Tibial nerve (tissue), 4 donors: ENCODE data around the gene C3orf22. TPM values are rescaled to one million over a fixed set of nuclear protein-coding genes. Genes with fewer than 3 reads are reported as not detected.

ENCODE experiments used
- DNase-seq, 2 donors: peaks; one replicate each; pipeline ENCODE4 v3.0.0-alpha.2; 2019; ENCODE audit warnings: low spot score in 2 of 2
- H3K27ac ChIP-seq, 4 donors: fragments of 200-600 bp; sonication (generic) in 3 of 4; one replicate each; pipeline ENCODE4 v1.5.1; 2017 to 2019; ENCODE audit warnings: mild to moderate bottlenecking in 1 of 4
- H3K27me3 ChIP-seq, 2 donors: fragments of 200-600 bp; sonication (generic) in 1 of 2; one replicate each; pipeline versions ENCODE4 v1.5.1 to v1.6.0; 2017 to 2019
- H3K36me3 ChIP-seq, 3 donors: fragments of 200-600 bp; sonication (generic); one replicate each; pipeline ENCODE4 v1.5.1; 2018 to 2019
- H3K4me1 ChIP-seq, 4 donors: fragments of 200-600 bp; sonication (generic) in 3 of 4; one replicate each; pipeline ENCODE4 v1.5.1; 2017 to 2019
- H3K4me3 ChIP-seq, 4 donors: fragments of 200-600 bp; sonication (generic) in 3 of 4; one replicate each; pipeline ENCODE4 v1.5.1; 2017 to 2019; ENCODE audit warnings: mild to moderate bottlenecking in 1 of 4, moderate library complexity in 1 of 4
- H3K9me3 ChIP-seq, 4 donors: fragments of 200-600 bp; sonication (generic) in 3 of 4; one replicate each; pipeline ENCODE4 v1.5.1; 2017 to 2019
- EP300 ChIP-seq, 2 donors: sonication (generic); formaldehyde crosslinking; IDR thresholded peaks; one replicate each; pipeline ENCODE4 v1.6.1; 2017; ENCODE audit warnings: antibody characterized with exemption in 2 of 2, mild to moderate bottlenecking in 1 of 2
- POLR2A ChIP-seq, 2 donors: fragments of 450-650 bp; IDR thresholded peaks; one replicate each; pipeline ENCODE4 v1.6.1; 2017; ENCODE audit warnings: antibody characterized with exemption in 2 of 2, mild to moderate bottlenecking in 2 of 2, moderate library complexity in 2 of 2
- WGBS, 2 donors: methylation state at CpG; one replicate each; pipeline ENCODE4 v1.1.5; 2018; 5-methylcytosine and 5-hydroxymethylcytosine counted together
- total RNA-seq, 4 donors: library from RNA; depleted of rRNA; stranded (reverse); fragments of >200 nt; gene quantifications; one replicate each; pipeline ENCODE4 v1.1.0, GENCODE V29; 2016
- TF ChIP-seq, protein P1 (sequence below), 5 experiments: fragments of 200-600 bp in 3 of 5; fragments of 450-650 bp in 2 of 5; sonication (generic) in 3 of 5; IDR thresholded peaks; one replicate each; pipeline ENCODE4 v1.5.1; 2016 to 2019; ENCODE audit warnings: antibody characterized with exemption in 5 of 5, mild to moderate bottlenecking in 3 of 5, moderate library complexity in 2 of 5

C3orf22 gene
- total RNA-seq, 4 donors from 2014 or later = not detected

DNA sequence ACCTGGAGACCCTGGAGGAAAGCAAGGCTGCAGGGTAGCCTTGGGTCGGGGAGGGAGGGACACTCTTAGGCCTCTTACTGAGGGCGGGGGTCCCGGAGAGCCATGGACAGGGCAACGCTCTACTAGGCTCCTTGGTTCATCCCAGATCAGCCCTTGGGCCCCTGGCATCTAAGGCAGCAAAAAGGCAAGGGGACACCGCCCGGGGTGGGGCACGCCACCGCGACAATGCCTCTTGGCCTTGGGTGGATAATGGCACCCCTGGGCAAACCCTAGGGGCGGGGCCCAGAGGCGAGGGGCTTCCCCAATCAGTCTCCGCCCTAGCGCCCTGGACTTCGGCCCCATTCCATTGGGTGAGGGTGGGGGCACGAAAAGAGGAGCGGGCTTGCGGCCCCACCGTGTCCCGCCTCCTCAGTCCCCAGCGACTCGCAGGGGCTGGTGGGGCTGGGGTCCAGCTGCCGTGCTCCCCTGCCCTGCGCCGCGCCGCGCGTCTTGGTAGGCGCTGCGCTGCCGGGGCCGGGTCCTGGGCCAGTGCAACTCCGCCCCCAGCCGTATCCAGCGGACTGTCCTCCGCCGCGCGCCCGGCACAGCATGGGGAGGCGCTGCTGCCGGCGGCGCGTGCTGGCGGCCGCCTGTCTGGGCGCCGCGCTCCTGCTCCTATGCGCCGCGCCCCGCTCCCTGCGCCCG, 34.8 kb downstream of the C3orf22 start, which contains the start of gene CHST13:
CHST13 (plus strand) TSS at position 411 of the 684 bp plus-strand sequence; CDS start at position 589, 178 bp downstream.
- 4 to 5% methylated on average over 34 to 40 of the region's 56 CpGs for WGBS, 2 donors
- Histone ChIP-seq H3K4me3 (peak within 1 kb of the TSS; percentile 17 to 54 (median 32)), H3K27ac (peak within 1 kb of the TSS in 1 of 4 donors; percentile 57), H3K27me3 (peaks cover 0 to 20% of the 10 kb centered on the region in 2 donors), H3K36me3 (no peaks in the 10 kb centered on the region), H3K4me1 (peaks cover 0 to 23% (median 3%) of the 10 kb centered on the region in 4 donors), H3K9me3 (no peaks in the 10 kb centered on the region)
- no peak for DNase-seq
- TF ChIP-seq, protein P1, sequence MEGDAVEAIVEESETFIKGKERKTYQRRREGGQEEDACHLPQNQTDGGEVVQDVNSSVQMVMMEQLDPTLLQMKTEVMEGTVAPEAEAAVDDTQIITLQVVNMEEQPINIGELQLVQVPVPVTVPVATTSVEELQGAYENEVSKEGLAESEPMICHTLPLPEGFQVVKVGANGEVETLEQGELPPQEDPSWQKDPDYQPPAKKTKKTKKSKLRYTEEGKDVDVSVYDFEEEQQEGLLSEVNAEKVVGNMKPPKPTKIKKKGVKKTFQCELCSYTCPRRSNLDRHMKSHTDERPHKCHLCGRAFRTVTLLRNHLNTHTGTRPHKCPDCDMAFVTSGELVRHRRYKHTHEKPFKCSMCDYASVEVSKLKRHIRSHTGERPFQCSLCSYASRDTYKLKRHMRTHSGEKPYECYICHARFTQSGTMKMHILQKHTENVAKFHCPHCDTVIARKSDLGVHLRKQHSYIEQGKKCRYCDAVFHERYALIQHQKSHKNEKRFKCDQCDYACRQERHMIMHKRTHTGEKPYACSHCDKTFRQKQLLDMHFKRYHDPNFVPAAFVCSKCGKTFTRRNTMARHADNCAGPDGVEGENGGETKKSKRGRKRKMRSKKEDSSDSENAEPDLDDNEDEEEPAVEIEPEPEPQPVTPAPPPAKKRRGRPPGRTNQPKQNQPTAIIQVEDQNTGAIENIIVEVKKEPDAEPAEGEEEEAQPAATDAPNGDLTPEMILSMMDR (IDR thresholded peaks at IDR 0.05) = no peak
- TF ChIP-seq EP300 (IDR thresholded peaks at IDR 0.05) = no peak
- no peak for TF ChIP-seq POLR2A (IDR thresholded peaks at IDR 0.05)

DNA sequence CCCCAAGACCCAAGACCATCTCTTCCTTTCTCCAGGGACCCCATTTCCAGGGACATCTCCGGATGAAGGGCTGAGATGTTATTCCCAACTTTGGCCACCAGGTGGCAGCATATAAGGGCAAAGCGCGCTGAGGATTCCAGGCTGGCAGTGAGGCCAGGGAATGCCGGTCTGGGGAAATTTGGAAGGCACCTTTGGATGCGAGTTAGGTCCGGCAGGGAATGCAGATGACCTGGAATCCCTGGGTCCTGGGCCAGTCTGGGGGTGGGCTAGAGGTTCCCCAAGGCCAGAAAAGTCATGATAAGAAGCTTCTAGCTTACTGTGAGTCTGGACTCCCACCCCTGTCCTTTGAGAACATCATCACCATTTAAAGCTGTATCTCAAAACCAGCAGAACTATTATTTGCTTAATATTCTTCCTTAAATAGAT, 36.4 kb downstream of the C3orf22 start:
- 0 to 3% methylated on average over 6 of the region's 6 CpGs for WGBS, 2 donors
- Histone ChIP-seq H3K36me3 (no peaks in the 10 kb centered on the region), H3K4me1 (peaks cover 0 to 23% (median 3%) of the 10 kb centered on the region in 4 donors), H3K27me3 (peaks cover 0 to 20% of the 10 kb centered on the region in 2 donors), H3K4me3 (no peak overlapping the region), H3K27ac (no peak overlapping the region), H3K9me3 (no peaks in the 10 kb centered on the region)
- TF ChIP-seq, protein P1 (IDR thresholded peaks at IDR 0.05) = peak; percentile 81 to 95 (median 88)
- no peak for TF ChIP-seq EP300 (IDR thresholded peaks at IDR 0.05)
- peak; percentile 36 to 61 for DNase-seq

DNA sequence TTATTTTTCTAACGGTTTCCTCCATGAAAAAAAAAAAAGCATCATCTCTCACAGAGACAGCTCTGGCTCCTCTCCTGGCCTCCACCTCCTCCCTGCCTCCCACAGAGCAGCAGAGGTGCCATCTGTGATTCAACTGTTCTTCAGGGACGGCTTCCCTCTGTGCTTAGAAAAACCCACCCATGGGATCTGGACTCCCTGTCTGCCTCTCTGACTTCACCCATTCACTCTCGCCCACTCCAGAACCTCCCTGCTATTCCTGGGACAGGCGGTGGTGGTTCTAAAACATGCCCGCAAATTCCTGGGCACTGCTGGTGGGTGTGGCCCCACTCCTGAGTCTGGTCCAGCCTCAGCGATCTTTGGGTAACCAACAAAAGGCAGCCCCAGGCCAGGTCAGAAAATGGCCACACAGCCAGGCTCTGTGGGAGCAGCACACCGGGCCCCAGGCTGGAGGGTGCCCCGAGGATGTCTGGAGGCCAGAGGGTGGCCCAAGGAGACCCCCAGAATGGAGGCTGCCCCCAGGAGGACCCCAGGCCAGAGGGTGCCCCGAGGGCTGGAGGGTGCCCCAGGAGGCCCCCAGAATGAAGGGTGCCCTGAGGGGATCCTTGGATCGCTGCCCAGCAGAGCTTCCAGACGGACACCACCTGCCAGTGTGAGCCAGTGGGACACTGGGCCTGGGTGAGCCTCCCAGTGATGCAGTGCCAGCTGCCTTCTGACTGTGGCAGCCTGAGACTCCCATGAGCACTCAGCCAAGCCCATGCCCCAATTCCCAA, 37.4 kb downstream of the C3orf22 start:
- TF ChIP-seq POLR2A (IDR thresholded peaks at IDR 0.05) = no peak
- Histone ChIP-seq H3K36me3 (no peaks in the 10 kb centered on the region), H3K9me3 (no peaks in the 10 kb centered on the region), H3K27ac (no peak overlapping the region), H3K4me3 (no peak overlapping the region), H3K27me3 (peaks cover 0 to 20% of the 10 kb centered on the region in 2 donors), H3K4me1 (peaks cover 0 to 23% (median 3%) of the 10 kb centered on the region in 4 donors)
- 66 to 73% methylated on average over 7 to 11 of the region's 11 CpGs for WGBS, 2 donors
- DNase-seq = no peak

DNA sequence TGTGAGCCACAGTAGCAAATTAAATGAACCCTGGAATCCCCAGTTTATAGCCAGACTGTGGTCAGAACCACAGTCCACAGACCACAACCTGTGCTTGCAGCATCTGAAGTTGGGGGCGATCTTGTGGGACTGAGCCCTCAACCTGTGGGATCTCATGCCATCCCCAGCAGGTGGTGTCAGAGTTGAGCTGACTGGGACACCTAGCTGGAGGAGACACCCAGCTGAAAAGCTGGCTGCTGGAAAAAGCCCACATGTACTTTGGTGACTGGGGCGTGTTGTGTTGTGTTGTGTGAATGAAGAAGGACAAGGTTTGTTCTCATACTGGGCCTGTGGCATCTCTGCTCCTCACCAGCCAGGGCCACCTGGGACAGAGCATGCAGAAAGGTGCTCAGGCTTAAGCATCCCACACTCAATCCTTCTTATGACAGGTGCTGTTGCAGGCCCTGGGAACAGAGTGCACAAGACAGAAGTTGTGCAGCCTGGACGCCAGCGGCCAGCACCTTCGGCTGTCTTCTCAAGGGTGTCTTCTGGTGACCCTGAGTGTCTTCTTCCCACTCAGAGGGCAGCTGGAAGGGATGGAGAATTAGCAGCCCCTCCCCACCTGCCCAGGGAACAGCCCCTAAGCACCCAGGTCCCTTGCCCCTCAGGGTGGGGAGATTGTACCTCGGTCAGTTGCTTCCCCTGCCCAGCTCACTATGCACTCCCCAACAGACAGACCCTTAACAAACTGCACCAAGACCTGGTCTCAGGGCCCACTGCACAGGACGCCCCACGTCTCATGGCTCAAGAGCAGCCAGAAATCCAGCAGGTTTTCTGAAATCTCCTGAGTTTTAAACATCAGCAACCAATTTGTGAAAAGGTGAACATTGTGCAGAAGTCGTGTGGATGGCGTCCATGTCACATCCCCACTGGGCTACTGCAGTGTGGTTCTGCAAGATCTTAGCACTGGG, 39.0 kb downstream of the C3orf22 start:
- no peaks in the 10 kb centered on the region for H3K9me3 ChIP-seq
- peaks cover 0 to 14% of the 10 kb centered on the region in 2 donors for H3K27me3 ChIP-seq
- WGBS, 2 donors = 85 to 89% methylated on average over 10 of the region's 10 CpGs
- no peak for DNase-seq
- no peaks in the 10 kb centered on the region for H3K36me3 ChIP-seq
- no peak for TF ChIP-seq EP300 (IDR thresholded peaks at IDR 0.05)
- TF ChIP-seq POLR2A (IDR thresholded peaks at IDR 0.05) = no peak
- TF ChIP-seq, protein P1 (IDR thresholded peaks at IDR 0.05) = no peak
- H3K4me1 ChIP-seq = peaks cover 0 to 20% (median 3%) of the 10 kb centered on the region in 4 donors
- no peak overlapping the region for H3K4me3 ChIP-seq
- H3K27ac ChIP-seq = no peak overlapping the region

DNA sequence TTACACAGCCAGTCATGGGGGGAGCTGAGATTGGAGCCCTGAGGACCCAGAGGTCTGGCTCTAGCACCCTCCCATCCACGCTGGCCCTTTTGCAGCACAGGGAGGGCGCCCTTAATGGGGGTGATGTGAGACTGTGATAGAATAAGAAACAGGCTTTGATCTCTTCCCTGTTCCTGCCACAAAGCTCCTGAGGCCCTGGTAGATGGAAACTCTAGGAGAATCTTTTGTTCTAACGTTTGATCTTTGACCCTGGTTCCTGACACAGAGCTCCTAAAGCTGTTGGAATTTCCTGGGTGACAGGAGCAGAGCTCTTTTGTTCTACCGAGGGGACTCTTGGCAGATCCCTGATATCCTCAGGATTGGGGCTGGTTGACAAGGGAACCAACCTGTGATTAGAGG, 40.0 kb downstream of the C3orf22 start:
- peaks cover 0 to 6% of the 10 kb centered on the region in 2 donors for H3K27me3 ChIP-seq
- no peak for DNase-seq
- no peak overlapping the region for H3K27ac ChIP-seq
- TF ChIP-seq, protein P1 (IDR thresholded peaks at IDR 0.05) = no peak
- no peak for TF ChIP-seq EP300 (IDR thresholded peaks at IDR 0.05)
- no peaks in the 10 kb centered on the region for H3K9me3 ChIP-seq
- peaks cover 0 to 10% (median 0%) of the 10 kb centered on the region in 4 donors for H3K4me1 ChIP-seq
- WGBS, 2 donors = 53 to 60% methylated on average over 4 of the region's 4 CpGs
- H3K36me3 ChIP-seq = no peaks in the 10 kb centered on the region
- no peak overlapping the region for H3K4me3 ChIP-seq
